SK-N-SH treated with all-trans-retinoic acid at 6 μM for 48 hours (cell line): ENCODE data around the gene PRICKLE1.

Source experiments
- ARNTL ChIP-seq: fragments of 450-650 bp; formaldehyde crosslinking; IDR thresholded peaks from 2 replicates; pipeline ENCODE4 v1.5.0; 2020; ENCODE audit warnings: low read depth, mild to moderate bottlenecking, moderate library complexity, borderline replicate concordance
- CREB5 ChIP-seq: fragments of 250-450 bp; sonication (Bioruptor Pico); IDR thresholded peaks from 2 replicates; pipeline ENCODE4 v1.5.1; 2020; ENCODE audit warnings: low read depth, mild to moderate bottlenecking, moderate library complexity
- CSRNP3 ChIP-seq: fragments of 250-450 bp; sonication (Bioruptor Pico); IDR thresholded peaks from 2 replicates; pipeline ENCODE4 v1.5.1; 2021; ENCODE audit warnings: mild to moderate bottlenecking, moderate library complexity
- GLIS3 ChIP-seq: fragments of 250-450 bp; sonication (Bioruptor Pico); IDR thresholded peaks from 2 replicates; pipeline ENCODE4 v1.5.0; 2020; ENCODE audit warnings: mild to moderate bottlenecking, moderate library complexity
- ISL1 ChIP-seq: fragments of 250-450 bp; sonication (Bioruptor Pico); IDR thresholded peaks from 2 replicates; pipeline ENCODE4 v2.1.2; 2022; ENCODE audit warnings: mild to moderate bottlenecking, moderate library complexity
- PATZ1 ChIP-seq: fragments of 250-450 bp; sonication (Bioruptor Pico); IDR thresholded peaks from 2 replicates; pipeline ENCODE4 v1.8.0; 2020; ENCODE audit warnings: mild to moderate bottlenecking, moderate library complexity, borderline replicate concordance
- POU6F1 ChIP-seq: fragments of 250-450 bp; sonication (Bioruptor Pico); IDR thresholded peaks from 2 replicates; pipeline ENCODE4 v1.8.0; 2021; ENCODE audit warnings: low read depth, mild to moderate bottlenecking, moderate library complexity, borderline replicate concordance
- RARB ChIP-seq: fragments of 250-450 bp; sonication (Bioruptor Pico); IDR thresholded peaks from 2 replicates; pipeline ENCODE4 v1.8.0; 2021; ENCODE audit warnings: mild to moderate bottlenecking, moderate library complexity
- ZFP3 ChIP-seq: fragments of 250-450 bp; sonication (Bioruptor Pico); IDR thresholded peaks from 2 replicates; pipeline ENCODE4 v1.5.0; 2020; ENCODE audit warnings: mild to moderate bottlenecking, moderate library complexity
- ZFP30 ChIP-seq: fragments of 450-650 bp; formaldehyde crosslinking; IDR thresholded peaks from 2 replicates; pipeline ENCODE4 v1.5.0; 2022; ENCODE audit warnings: mild to moderate bottlenecking, moderate library complexity
- ZNF565 ChIP-seq: fragments of 450-650 bp; formaldehyde crosslinking; conservative IDR thresholded peaks from 2 replicates; pipeline ENCODE4 v1.5.0; 2020; ENCODE audit warnings: low read depth, mild to moderate bottlenecking, moderate library complexity

- no peak for TF ChIP-seq ZFP30 (CRISPR knock-in tag)
- no peak for TF ChIP-seq PATZ1 (CRISPR knock-in tag)
- TF ChIP-seq ARNTL (CRISPR knock-in tag) = no peak
- TF ChIP-seq GLIS3 (CRISPR knock-in tag) = no peak
- peak; percentile 24; the same call in 1 of the 2 replicates for TF ChIP-seq ISL1
- no peak for TF ChIP-seq CREB5 (CRISPR knock-in tag)
- no peak for TF ChIP-seq ZNF565 (CRISPR knock-in tag)
- no peak for TF ChIP-seq ZFP3 (CRISPR knock-in tag)
- no peak for TF ChIP-seq RARB (CRISPR knock-in tag)
- no peak for TF ChIP-seq CSRNP3 (CRISPR knock-in tag)
- no peak for TF ChIP-seq POU6F1 (CRISPR knock-in tag)
These were observed 4.9 kb downstream of the PRICKLE1 start for GRCh38 chr12:42584651-42585111.
